ENCODE results near the gene OR10A6. TPM values are rescaled to one million over a fixed set of nuclear protein-coding genes. Genes with fewer than 3 reads are reported as not detected.

OR10A6 gene
- polyA plus RNA-seq, 3 donors, result not detected

- Histone ChIP-seq H3K9me3 (replicated peaks in 1 of 2; ENCODE audit: control insufficient read depth in 1 of 2, insufficient read depth in 1 of 2, low read length in 2 of 2) (peaks cover 17 to 18% of the 10 kb centered on the region in 2 donors), H3K9ac (ENCODE audit: insufficient read depth, low read length, poor library complexity, severe bottlenecking) (no peak overlapping the region), H3K36me3 (replicated peaks in 1 of 2; ENCODE audit: control insufficient read depth in 1 of 2, insufficient read depth in 2 of 2, low read length in 2 of 2) (no peaks in the 10 kb centered on the region), H3K4me1 (ENCODE audit: control insufficient read depth in 1 of 2, insufficient read depth in 2 of 2, low read length in 2 of 2) (no peaks in the 10 kb centered on the region), H3K4me3 (replicated peaks in 1 of 3; ENCODE audit: low read depth in 2 of 3, low read length in 3 of 3) (no peak overlapping the region), H2AFZ (ENCODE audit: insufficient read depth, low read depth, low read length, poor library complexity, severe bottlenecking) (no peak overlapping the region), H3K4me2 (replicated peaks; ENCODE audit: extremely low read depth, low read length, poor library complexity, severe bottlenecking) (no peak overlapping the region), H3K27me3 (ENCODE audit: control insufficient read depth in 2 of 2, insufficient read depth in 2 of 2, low read length in 2 of 2) (no peaks in the 10 kb centered on the region), H3K27ac (ENCODE audit: low read depth in 1 of 2, low read length in 2 of 2) (no peak overlapping the region), H4K20me1 (ENCODE audit: insufficient read depth, low read length) (no peaks in the 10 kb centered on the region), H3K79me2 (ENCODE audit: insufficient read depth, low read length) (no peaks in the 10 kb centered on the region)
- Mint-ChIP-seq H3K36me3 (no peaks in the 10 kb centered on the region), H3K4me1 (no peaks in the 10 kb centered on the region), H3K4me3 (no peak overlapping the region), H3K27ac (no peak overlapping the region), H3K27me3 (ENCODE audit: low read depth in 3 of 3) (peaks cover 1 to 5% (median 1%) of the 10 kb centered on the region in 3 donors), H3K9me3 (peaks cover 3 to 20% (median 16%) of the 10 kb centered on the region in 7 donors)
- WGBS (ENCODE audit: insufficient coverage), result no CpG with 5 or more reads among the region's 2 CpGs
- no peak for TF ChIP-seq CTCF (IDR thresholded peaks at IDR 0.05)
- DNase-seq, result no peak
- intact Hi-C loops (cut with micrococcal nuclease), result no loop called here
Measured at GRCh38 chr11:7944123-7944522, 13.1 kb upstream of the OR10A6 start.

GRCh38 chr11:7941608-7942007, 10.5 kb upstream of the OR10A6 start, which contains the start of gene OR10A3:
OR10A3 (minus strand) TSS chr11:7941708; CDS start chr11:7939520, 2,188 bp downstream.
- no CpG with 5 or more reads among the region's 2 CpGs for WGBS (ENCODE audit: insufficient coverage)
- H3K9me3 Mint-ChIP-seq, result peaks cover 3 to 20% (median 16%) of the 10 kb centered on the region in 7 donors
- intact Hi-C loops (cut with micrococcal nuclease), result no loop called here
- TF ChIP-seq CTCF (IDR thresholded peaks at IDR 0.05), result no peak
- H3K4me1 ChIP-seq (ENCODE audit: control insufficient read depth in 1 of 2, insufficient read depth in 2 of 2, low read length in 2 of 2), result no peaks in the 10 kb centered on the region
- no peak within 1 kb of the TSS for H3K27ac Mint-ChIP-seq
- no peaks in the 10 kb centered on the region for H3K79me2 ChIP-seq (ENCODE audit: insufficient read depth, low read length)
- peaks cover 0 to 3% (median 1%) of the 10 kb centered on the region in 3 donors for H3K27me3 Mint-ChIP-seq (ENCODE audit: low read depth in 3 of 3)
- H3K36me3 Mint-ChIP-seq, result no peaks in the 10 kb centered on the region
- no peaks in the 10 kb centered on the region for H4K20me1 ChIP-seq (ENCODE audit: insufficient read depth, low read length)
- H3K4me3 ChIP-seq (replicated peaks in 1 of 3; ENCODE audit: low read depth in 2 of 3, low read length in 3 of 3), result no peak within 1 kb of the TSS
- H3K27ac ChIP-seq (ENCODE audit: low read depth in 1 of 2, low read length in 2 of 2), result no peak within 1 kb of the TSS
- peaks cover 17 to 18% of the 10 kb centered on the region in 2 donors for H3K9me3 ChIP-seq (replicated peaks in 1 of 2; ENCODE audit: control insufficient read depth in 1 of 2, insufficient read depth in 1 of 2, low read length in 2 of 2)
- no peak within 1 kb of the TSS for H3K4me3 Mint-ChIP-seq
- no peaks in the 10 kb centered on the region for H3K36me3 ChIP-seq (replicated peaks in 1 of 2; ENCODE audit: control insufficient read depth in 1 of 2, insufficient read depth in 2 of 2, low read length in 2 of 2)
- no peak within 1 kb of the TSS for H3K9ac ChIP-seq (ENCODE audit: insufficient read depth, low read length, poor library complexity, severe bottlenecking)
- H3K27me3 ChIP-seq (ENCODE audit: control insufficient read depth in 2 of 2, insufficient read depth in 2 of 2, low read length in 2 of 2), result no peaks in the 10 kb centered on the region
- no peak within 1 kb of the TSS for H3K4me2 ChIP-seq (replicated peaks; ENCODE audit: extremely low read depth, low read length, poor library complexity, severe bottlenecking)
- H2AFZ ChIP-seq (ENCODE audit: insufficient read depth, low read depth, low read length, poor library complexity, severe bottlenecking), result no peak within 1 kb of the TSS
- DNase-seq, result no peak
- H3K4me1 Mint-ChIP-seq, result no peaks in the 10 kb centered on the region
